T-cell (primary cell): ENCODE data around the gene ASCL2. TPM values are rescaled to one million over a fixed set of nuclear protein-coding genes. Genes with fewer than 3 reads are reported as not detected.

Experiments
- ATAC-seq, 4 experiments: fragments of 200-7000 bp in 3 of 4; fragments of 150-1000 bp in 1 of 4; cut with Tn5 transposase; replicated peaks in 1 of 4; 1 replicate in 3 of 4; 2 replicates in 1 of 4; pipeline ENCODE4 v1.10.0; 2021; ENCODE audit warnings: moderate library complexity in 3 of 4, mild to moderate bottlenecking in 2 of 4, moderate number of reproducible peaks in 1 of 4
- CTCF ChIA-PET, 2 donors: fragments of 300-600 bp; sonication (Branson Sonifier 250); formaldehyde crosslinking; loops; one replicate each; lab custom pipeline; 2022; ENCODE audit warnings: antibody characterized with exemption in 2 of 2; lab: Charles Lee
- POLR2A ChIA-PET, 2 donors: fragments of 300-600 bp; sonication (Branson Sonifier 250); formaldehyde crosslinking; loops; one replicate each; lab custom pipeline; 2022; ENCODE audit warnings: antibody characterized with exemption in 2 of 2; lab: Charles Lee
- DNase-seq, 35 experiments: peaks; one replicate each; pipeline versions ENCODE4 v3.0.0 to v3.0.0-alpha.2; 2013 to 2023
- H3K27ac ChIP-seq: one replicate; pipeline ENCODE4 v1.5.1; 2013; ENCODE audit warnings: low read length
- H3K27me3 ChIP-seq, 2 experiments: replicated peaks in 1 of 2; 1 replicate in 1 of 2; 2 replicates in 1 of 2; pipeline versions ENCODE4 v1.6.1 to v1.7.0; 2013; ENCODE audit warnings: low read length in 1 of 2, mixed read lengths in 1 of 2; ENCODE audit not compliant: control insufficient read depth in 2 of 2, insufficient read depth in 2 of 2; ENCODE audit errors: extremely low read depth in 1 of 2
- H3K36me3 ChIP-seq, 2 donors: 1 replicate in 1 of 2; 2 replicates in 1 of 2; pipeline versions ENCODE4 v1.6.1 to v1.7.0; 2013; ENCODE audit warnings: low read length in 1 of 2; ENCODE audit not compliant: control insufficient read depth in 2 of 2, insufficient read depth in 1 of 2; ENCODE audit errors: extremely low read depth in 1 of 2
- H3K4me1 ChIP-seq, 2 experiments: 1 replicate in 1 of 2; 2 replicates in 1 of 2; pipeline versions ENCODE4 v1.6.1 to v1.7.0; 2013; ENCODE audit warnings: low read length in 2 of 2, mixed read lengths in 1 of 2; ENCODE audit not compliant: insufficient read depth in 2 of 2, control insufficient read depth in 1 of 2; ENCODE audit errors: extremely low read depth in 1 of 2
- H3K4me3 ChIP-seq, 2 donors: 1 replicate in 1 of 2; 2 replicates in 1 of 2; pipeline versions ENCODE4 v1.5.1 to v1.7.0; 2013; ENCODE audit warnings: mild to moderate bottlenecking in 2 of 2, low read length in 1 of 2, moderate library complexity in 1 of 2; ENCODE audit not compliant: control insufficient read depth in 1 of 2; ENCODE audit errors: extremely low read depth in 1 of 2
- H3K9me3 ChIP-seq: 2 replicates; pipeline ENCODE4 v1.7.0; 2013
- H3K27ac Mint-ChIP-seq, 2 donors: one replicate each; pipeline ENCODE4 v1.8.0; 2020 to 2021; ENCODE audit warnings: mild to moderate bottlenecking in 2 of 2, mixed read lengths in 2 of 2
- H3K27me3 Mint-ChIP-seq, 2 donors: one replicate each; pipeline ENCODE4 v1.8.0; 2021 to 2022; ENCODE audit warnings: mixed read lengths in 2 of 2
- H3K36me3 Mint-ChIP-seq: one replicate; pipeline ENCODE4 v1.8.0; 2021; ENCODE audit warnings: mixed read lengths
- H3K4me1 Mint-ChIP-seq, 3 donors: one replicate each; pipeline ENCODE4 v1.8.0; 2020 to 2022; ENCODE audit warnings: mixed read lengths in 3 of 3, mild to moderate bottlenecking in 1 of 3
- H3K4me3 Mint-ChIP-seq, 3 donors: one replicate each; pipeline ENCODE4 v1.8.0; 2020 to 2022; ENCODE audit warnings: mild to moderate bottlenecking in 3 of 3, mixed read lengths in 3 of 3, moderate library complexity in 3 of 3
- H3K9me3 Mint-ChIP-seq, 3 donors: one replicate each; pipeline ENCODE4 v1.8.0; 2020 to 2022; ENCODE audit warnings: mixed read lengths in 3 of 3
- WGBS: methylation state at CpG from one replicate; pipeline ENCODE4 v1.1.5; 2013; ENCODE audit warnings: missing lambda C conversion rate; ENCODE audit not compliant: insufficient coverage; 5-methylcytosine and 5-hydroxymethylcytosine counted together
- total RNA-seq, 35 experiments: library from RNA in 6 of 35; stranded (reverse) in 6 of 35; fragments of 120-200 nt in 1 of 35; gene quantifications; one replicate each; pipeline versions ENCODE4 v1.2.1 to v1.2.4 and lab custom pipeline; 2013 to 2026

The ASCL2 gene, protein sequence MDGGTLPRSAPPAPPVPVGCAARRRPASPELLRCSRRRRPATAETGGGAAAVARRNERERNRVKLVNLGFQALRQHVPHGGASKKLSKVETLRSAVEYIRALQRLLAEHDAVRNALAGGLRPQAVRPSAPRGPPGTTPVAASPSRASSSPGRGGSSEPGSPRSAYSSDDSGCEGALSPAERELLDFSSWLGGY
- total RNA-seq (1 to 10 TPM in 1 of 5 donors, under 1 TPM in 4; 0.29 to 1.3 (median 0.51) TPM), total RNA-seq (lab: John Stamatoyannopoulos, UW) (0.14 to 3.2 (median 0.76) reads per million in 29 experiments)
- total RNA-seq (2013), result 2.3 TPM

DNA sequence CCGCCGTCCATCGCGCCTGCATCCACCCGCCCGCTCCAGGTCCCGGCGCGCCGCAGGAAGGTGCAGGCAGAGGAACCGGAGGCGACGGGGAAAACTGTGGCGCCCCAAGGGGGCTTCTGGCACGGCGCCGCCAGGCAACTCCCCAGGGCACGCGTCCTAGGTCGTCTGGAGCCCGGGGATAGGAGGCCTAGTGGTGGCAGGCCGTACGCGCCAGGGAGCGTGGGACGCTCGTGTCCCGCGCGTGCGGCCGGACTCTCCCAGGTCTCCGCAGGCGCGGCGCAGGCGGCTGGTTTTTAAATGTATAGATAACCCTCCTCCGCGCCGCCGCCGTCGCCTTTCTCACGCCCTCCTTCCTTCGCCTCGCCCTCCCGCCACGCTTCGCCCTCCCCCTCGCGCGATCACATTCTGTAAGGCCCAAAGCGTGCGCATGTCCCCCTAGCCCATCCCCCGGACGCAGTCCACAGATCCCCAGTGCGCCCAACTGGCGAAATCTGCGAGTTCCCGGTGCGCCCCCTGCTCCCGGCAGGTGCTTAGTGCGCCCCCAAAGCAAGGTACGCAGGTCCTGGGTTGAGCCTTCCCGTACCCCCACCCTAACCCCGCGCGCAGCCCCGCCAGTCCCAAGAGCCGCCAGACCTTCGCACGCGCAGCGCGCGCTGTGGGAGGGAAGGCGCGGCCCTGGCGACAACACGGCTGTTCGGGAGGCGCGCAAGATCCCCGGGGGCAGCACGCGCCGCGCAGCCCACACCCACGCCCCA, at the start of gene ASCL2:
TSS of gene ASCL2 (minus strand) at position 267 of the 755 bp plus-strand sequence. CDS start at position 11, 256 bp downstream.
- POLR2A ChIA-PET, result interaction anchor here in 1 of 2 donors (1.0 kb wide), 1 partner anchor 130 kb away, joined by 3 read pairs; the partner anchor contains the start of gene TSSC4
- peaks cover 7 to 35% of the 10 kb centered on the region in 2 donors for H3K27me3 Mint-ChIP-seq
- no peaks in the 10 kb centered on the region for H3K36me3 Mint-ChIP-seq
- Histone ChIP-seq H3K27ac (no peak within 1 kb of the TSS), H3K27me3 (peaks cover 0 to 65% of the 10 kb centered on the region in 2 experiments), H3K9me3 (no peaks in the 10 kb centered on the region), H3K4me3 (peak within 1 kb of the TSS; percentile 33 to 57), H3K4me1 (peaks cover 4 to 55% of the 10 kb centered on the region in 2 experiments), H3K36me3 (no peaks in the 10 kb centered on the region)
- H3K4me3 Mint-ChIP-seq, result peak within 1 kb of the TSS; percentile 43 to 62 (median 52)
- H3K9me3 Mint-ChIP-seq, result no peaks in the 10 kb centered on the region
- CTCF ChIA-PET, result no interaction called here
- WGBS, result 5% methylated on average over 84 of the region's 89 CpGs
- H3K4me1 Mint-ChIP-seq, result peaks cover 20 to 30% (median 27%) of the 10 kb centered on the region in 3 donors
- DNase-seq (peak in 3 of 35 experiments; percentile 12 to 26 (median 20)), ATAC-seq (peak in 1 of 4 experiments; percentile 15)
- H3K27ac Mint-ChIP-seq, result no peak within 1 kb of the TSS

DNA sequence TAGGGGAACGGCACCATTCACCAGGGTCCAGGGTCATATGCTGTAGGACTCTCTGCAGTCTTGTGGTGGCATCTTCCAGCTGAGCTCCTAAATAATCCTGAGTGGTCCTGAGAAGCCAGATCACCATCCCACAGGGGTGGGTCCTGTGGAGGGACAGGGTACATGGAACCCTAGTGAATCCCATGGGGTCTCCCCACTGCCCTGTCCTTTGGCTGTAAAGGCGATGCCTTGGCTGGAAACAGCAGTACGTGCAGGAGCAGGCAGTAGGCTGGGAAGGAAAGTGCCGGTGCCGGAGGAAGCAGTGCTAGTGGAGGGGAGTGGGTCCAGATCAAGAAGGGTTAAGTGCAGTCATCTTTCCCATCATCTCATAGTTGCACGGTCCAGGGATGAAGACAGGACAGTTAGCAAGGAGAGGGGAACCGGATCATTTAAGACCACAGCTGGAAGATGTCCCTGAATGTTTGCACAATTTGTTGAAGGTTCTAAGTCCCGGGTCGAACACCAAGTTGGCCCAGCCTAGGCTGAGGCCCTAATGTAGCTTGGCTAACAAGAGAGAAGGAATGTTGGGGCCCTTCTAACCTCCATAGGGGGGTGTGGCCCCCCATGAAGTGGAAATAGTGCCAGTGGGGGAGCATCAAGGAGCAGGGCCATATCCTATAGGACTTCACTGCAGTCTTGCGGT, 49.5 kb upstream of the ASCL2 start:
- ChIA-PET POLR2A (no interaction called here), CTCF (interaction anchor here in 1 of 2 donors (0.6 kb wide), 1 partner anchor 38 kb away, joined by 4 read pairs; no protein-coding TSS in a partner anchor)
- Histone ChIP-seq H3K27me3 (no peaks in the 10 kb centered on the region), H3K36me3 (no peaks in the 10 kb centered on the region), H3K4me3 (no peak overlapping the region), H3K9me3 (no peaks in the 10 kb centered on the region), H3K27ac (no peak overlapping the region), H3K4me1 (peaks cover 0 to 22% of the 10 kb centered on the region in 2 experiments)
- Mint-ChIP-seq H3K27me3 (peaks cover 4 to 7% of the 10 kb centered on the region in 2 donors), H3K9me3 (peaks cover 2 to 16% (median 4%) of the 10 kb centered on the region in 3 donors), H3K27ac (no peak overlapping the region), H3K4me3 (no peak overlapping the region), H3K36me3 (peaks cover 4% of the 10 kb centered on the region), H3K4me1 (peaks cover 4 to 8% (median 6%) of the 10 kb centered on the region in 3 donors)
- ATAC-seq (no peak), DNase-seq (no peak)
- 94% methylated on average over 5 of the region's 10 CpGs for WGBS

DNA sequence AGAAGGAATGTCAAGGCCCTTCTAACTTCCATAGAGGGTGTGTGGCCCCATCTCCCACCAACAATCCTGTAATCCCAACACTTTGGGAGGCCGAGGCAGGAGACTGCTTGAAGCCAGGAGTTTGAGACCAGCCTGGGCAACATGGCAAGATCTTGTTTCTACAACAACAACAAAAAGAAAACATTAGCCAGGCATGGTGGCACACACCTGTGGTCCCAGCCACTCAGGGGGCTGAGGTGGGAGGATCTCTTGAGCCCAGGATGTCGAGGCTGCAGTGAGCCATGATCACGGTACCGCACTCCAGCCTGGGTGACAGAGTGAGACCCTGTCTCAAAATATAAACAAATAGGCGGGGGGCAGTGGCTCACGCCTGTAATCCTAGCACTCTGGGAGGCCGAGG, 48.3 kb upstream of the ASCL2 start:
- H3K9me3 Mint-ChIP-seq, result peaks cover 2 to 16% (median 4%) of the 10 kb centered on the region in 3 donors
- ChIA-PET POLR2A (no interaction called here), CTCF (no interaction called here)
- Histone ChIP-seq H3K27ac (no peak overlapping the region), H3K9me3 (no peaks in the 10 kb centered on the region), H3K4me1 (peaks cover 0 to 33% of the 10 kb centered on the region in 2 experiments), H3K36me3 (no peaks in the 10 kb centered on the region), H3K27me3 (no peaks in the 10 kb centered on the region), H3K4me3 (no peak overlapping the region)
- peaks cover 4% of the 10 kb centered on the region for H3K36me3 Mint-ChIP-seq
- WGBS, result 82% methylated on average over 4 of the region's 7 CpGs
- H3K27me3 Mint-ChIP-seq, result peaks cover 3 to 7% of the 10 kb centered on the region in 2 donors
- H3K27ac Mint-ChIP-seq, result no peak overlapping the region
- no peak overlapping the region for H3K4me3 Mint-ChIP-seq
- DNase-seq (no peak), ATAC-seq (no peak)
- H3K4me1 Mint-ChIP-seq, result peaks cover 4 to 8% (median 6%) of the 10 kb centered on the region in 3 donors

- Histone ChIP-seq H3K4me3 (no peak overlapping the region), H3K4me1 (peaks cover 0 to 39% of the 10 kb centered on the region in 2 experiments), H3K27me3 (no peaks in the 10 kb centered on the region), H3K36me3 (no peaks in the 10 kb centered on the region), H3K27ac (no peak overlapping the region), H3K9me3 (no peaks in the 10 kb centered on the region)
- POLR2A ChIA-PET, result no interaction called here
- CTCF ChIA-PET, result no interaction called here
- no peak for DNase-seq
- peaks cover 4 to 8% (median 6%) of the 10 kb centered on the region in 3 donors for H3K4me1 Mint-ChIP-seq
- H3K27me3 Mint-ChIP-seq, result peaks cover 3 to 4% of the 10 kb centered on the region in 2 donors
- H3K36me3 Mint-ChIP-seq, result peaks cover 4% of the 10 kb centered on the region
- WGBS, result no CpG with 5 or more reads among the region's 4 CpGs
- H3K4me3 Mint-ChIP-seq, result no peak overlapping the region
- peak overlapping the region in 1 of 2 donors; percentile 28 for H3K27ac Mint-ChIP-seq
- peaks cover 0 to 11% (median 2%) of the 10 kb centered on the region in 3 donors for H3K9me3 Mint-ChIP-seq
- ATAC-seq, result no peak
Measured at GRCh38 chr11:2318123-2318522, 47.7 kb upstream of the ASCL2 start.

DNA sequence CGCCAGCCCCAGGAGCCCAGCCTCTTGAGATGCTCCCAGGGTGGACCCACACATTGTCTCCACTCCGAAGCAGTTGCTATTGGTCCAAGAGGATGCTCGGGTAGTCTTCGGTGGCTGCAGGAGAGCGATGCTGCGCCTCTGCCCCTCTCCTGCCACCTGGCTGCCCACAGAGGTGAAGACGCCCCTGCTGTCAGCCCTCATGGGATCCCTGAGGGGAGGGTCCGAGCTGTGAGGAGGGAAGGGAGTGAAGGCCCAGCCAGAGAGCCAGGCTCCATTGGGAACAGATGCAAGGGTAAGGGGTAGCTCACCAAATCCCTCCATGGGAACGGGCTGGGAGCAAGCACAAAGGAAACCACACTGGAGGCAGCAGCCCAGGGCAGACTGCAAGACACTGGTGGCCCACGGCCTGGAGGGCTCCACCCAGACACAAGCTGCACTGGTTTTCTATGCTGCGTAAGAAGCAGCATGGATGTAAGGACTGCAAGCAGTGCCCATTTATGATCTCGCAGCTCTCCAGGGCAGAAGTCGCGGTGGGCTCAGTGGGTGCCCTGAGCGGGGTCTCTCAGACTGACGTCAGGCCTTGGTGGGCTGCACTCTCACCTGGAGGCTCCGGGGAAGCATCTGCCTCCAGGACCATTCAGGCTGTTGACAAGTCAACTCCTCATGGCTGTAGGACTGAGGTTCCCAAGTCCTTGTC, 47.1 kb upstream of the ASCL2 start:
- 93% methylated on average over 16 of the region's 17 CpGs for WGBS

More for the DNA sequence above, 47.1 kb upstream of the ASCL2 start:
- no peak for ATAC-seq
- Histone ChIP-seq H3K4me3 (no peak overlapping the region), H3K27ac (no peak overlapping the region), H3K27me3 (no peaks in the 10 kb centered on the region), H3K9me3 (no peaks in the 10 kb centered on the region), H3K4me1 (peaks cover 0 to 45% of the 10 kb centered on the region in 2 experiments), H3K36me3 (no peaks in the 10 kb centered on the region)
- no peak overlapping the region for H3K27ac Mint-ChIP-seq
- POLR2A ChIA-PET, result no interaction called here
- DNase-seq, result no peak
- peaks cover 0 to 5% (median 0%) of the 10 kb centered on the region in 3 donors for H3K9me3 Mint-ChIP-seq
- CTCF ChIA-PET, result no interaction called here
- H3K27me3 Mint-ChIP-seq, result peaks cover 0 to 3% of the 10 kb centered on the region in 2 donors
- peaks cover 7 to 9% (median 8%) of the 10 kb centered on the region in 3 donors for H3K4me1 Mint-ChIP-seq
- H3K36me3 Mint-ChIP-seq, result peaks cover 4% of the 10 kb centered on the region
- H3K4me3 Mint-ChIP-seq, result no peak overlapping the region
